ENCODE measurements around the gene FBXL3.

DNA sequence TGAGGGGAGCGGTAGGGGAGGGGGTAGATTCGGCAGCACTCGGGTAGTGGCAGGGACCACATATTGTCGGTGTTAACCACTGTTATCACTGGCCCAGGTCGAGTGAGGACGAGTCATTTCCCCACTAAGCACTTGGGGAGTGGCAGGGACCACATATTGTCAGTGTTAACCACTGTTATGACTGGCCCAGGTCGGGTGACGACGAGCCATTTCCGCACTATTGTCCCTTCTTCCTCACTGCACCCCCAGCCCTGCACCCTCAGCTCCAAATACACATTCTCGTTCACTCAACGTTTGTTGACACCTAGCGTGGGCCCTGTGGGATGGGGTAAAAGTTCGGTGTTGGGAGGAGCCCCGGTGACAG lies 35.5 kb downstream of the FBXL3 start:
- TF ChIP-seq, protein P1, sequence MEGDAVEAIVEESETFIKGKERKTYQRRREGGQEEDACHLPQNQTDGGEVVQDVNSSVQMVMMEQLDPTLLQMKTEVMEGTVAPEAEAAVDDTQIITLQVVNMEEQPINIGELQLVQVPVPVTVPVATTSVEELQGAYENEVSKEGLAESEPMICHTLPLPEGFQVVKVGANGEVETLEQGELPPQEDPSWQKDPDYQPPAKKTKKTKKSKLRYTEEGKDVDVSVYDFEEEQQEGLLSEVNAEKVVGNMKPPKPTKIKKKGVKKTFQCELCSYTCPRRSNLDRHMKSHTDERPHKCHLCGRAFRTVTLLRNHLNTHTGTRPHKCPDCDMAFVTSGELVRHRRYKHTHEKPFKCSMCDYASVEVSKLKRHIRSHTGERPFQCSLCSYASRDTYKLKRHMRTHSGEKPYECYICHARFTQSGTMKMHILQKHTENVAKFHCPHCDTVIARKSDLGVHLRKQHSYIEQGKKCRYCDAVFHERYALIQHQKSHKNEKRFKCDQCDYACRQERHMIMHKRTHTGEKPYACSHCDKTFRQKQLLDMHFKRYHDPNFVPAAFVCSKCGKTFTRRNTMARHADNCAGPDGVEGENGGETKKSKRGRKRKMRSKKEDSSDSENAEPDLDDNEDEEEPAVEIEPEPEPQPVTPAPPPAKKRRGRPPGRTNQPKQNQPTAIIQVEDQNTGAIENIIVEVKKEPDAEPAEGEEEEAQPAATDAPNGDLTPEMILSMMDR (conservative IDR thresholded peaks at IDR 0.05; ENCODE audit: low read depth, low read length), result no peak
- no peak for TF ChIP-seq EZH2 (IDR thresholded peaks at IDR 0.05; ENCODE audit: low read length, unreplicated experiment)
